ENCODE data around the gene TRPC5OS.
A peak's percentile ranks its signal among the peaks of the same experiment; 100 is the strongest.

TRPC5OS gene

DNA sequence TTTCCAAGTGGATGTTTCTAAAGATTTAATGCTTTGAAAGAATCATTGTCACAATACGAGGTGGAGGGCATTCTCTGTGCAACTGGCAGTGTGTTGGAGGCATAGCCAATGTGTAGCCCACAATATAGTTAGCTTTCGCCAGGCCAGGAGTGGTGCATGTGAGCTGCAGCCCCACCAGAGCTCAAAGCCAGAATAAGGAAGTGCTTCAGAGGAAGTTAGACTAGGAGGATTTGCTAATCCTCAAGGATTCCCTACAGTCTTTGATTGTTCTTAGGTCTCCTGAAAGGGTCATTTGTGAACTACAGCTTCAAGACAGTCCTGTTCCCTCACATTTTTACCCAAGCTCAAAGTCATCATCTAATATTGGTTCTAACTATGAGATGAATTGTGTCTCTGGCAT lies 16.4 kb downstream of the TRPC5OS start:
- no peak for TF ChIP-seq ZFX (IDR thresholded peaks at IDR 0.05)
- TF ChIP-seq, protein P1, sequence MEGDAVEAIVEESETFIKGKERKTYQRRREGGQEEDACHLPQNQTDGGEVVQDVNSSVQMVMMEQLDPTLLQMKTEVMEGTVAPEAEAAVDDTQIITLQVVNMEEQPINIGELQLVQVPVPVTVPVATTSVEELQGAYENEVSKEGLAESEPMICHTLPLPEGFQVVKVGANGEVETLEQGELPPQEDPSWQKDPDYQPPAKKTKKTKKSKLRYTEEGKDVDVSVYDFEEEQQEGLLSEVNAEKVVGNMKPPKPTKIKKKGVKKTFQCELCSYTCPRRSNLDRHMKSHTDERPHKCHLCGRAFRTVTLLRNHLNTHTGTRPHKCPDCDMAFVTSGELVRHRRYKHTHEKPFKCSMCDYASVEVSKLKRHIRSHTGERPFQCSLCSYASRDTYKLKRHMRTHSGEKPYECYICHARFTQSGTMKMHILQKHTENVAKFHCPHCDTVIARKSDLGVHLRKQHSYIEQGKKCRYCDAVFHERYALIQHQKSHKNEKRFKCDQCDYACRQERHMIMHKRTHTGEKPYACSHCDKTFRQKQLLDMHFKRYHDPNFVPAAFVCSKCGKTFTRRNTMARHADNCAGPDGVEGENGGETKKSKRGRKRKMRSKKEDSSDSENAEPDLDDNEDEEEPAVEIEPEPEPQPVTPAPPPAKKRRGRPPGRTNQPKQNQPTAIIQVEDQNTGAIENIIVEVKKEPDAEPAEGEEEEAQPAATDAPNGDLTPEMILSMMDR (conservative IDR thresholded peaks at IDR 0.05), result no peak
- no peak overlapping the region for H3K27ac ChIP-seq

DNA sequence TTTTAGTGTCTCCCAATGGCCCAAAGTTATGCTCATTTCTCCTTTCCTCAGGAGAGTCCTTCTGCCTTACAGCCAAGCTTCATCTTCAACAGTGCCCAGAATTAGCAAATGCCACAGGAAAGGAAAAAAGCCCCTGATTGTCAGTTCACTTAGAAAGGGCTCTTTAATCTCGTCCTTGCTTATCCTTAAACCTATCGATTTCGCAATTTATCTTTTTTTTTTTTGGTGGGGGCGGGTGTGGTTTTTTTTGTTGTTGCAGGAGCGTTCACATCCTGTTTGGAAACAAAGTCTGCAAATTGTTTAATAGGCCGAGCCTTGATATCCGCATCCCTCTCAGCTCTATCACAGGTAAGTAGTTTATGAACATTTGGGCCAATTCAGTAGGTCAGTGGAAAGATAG lies 20.2 kb downstream of the TRPC5OS start:
- no peak overlapping the region for H3K27ac ChIP-seq
- TF ChIP-seq ZFX (IDR thresholded peaks at IDR 0.05), result no peak
- TF ChIP-seq, protein P1 (conservative IDR thresholded peaks at IDR 0.05), result no peak

DNA sequence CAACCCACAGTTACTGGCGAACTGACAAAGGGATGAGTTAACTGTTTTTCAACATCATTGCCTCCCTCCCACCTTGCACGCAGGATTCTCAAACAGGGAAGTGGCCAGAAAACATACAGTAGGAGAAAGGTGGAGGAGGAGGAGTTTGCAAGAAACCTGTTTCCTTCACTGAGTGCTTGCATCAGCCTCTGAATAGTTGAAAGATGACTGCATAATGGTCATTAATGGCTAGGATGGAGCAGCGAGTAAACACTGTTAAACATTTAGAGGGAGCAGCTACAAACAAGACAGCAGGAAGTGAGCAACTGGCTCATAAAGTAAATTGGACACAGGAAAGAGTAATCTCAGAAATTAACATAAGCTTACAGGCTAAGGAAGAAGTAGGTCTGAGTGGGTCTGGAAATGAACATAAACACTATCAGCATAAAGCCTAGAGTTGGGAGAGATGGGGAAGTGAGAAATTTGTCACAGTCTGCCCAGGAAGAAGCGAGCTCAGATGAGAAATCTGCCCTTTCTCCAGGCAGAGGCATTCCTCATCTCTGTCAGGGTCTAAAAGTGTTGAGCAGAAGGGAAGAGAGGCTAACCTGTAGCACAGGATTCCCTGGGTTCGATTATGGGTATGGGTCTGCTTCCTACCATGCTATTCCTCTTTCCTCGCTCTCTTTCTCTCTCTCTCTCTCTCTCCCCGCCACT lies 38.6 kb downstream of the TRPC5OS start:
- H3K27ac ChIP-seq, result peak overlapping the region; percentile 35; the same call in 1 of the 2 replicates
- TF ChIP-seq, protein P1 (conservative IDR thresholded peaks at IDR 0.05), result no peak
- no peak for TF ChIP-seq ZFX (IDR thresholded peaks at IDR 0.05)

- no peak for TF ChIP-seq ZFX (IDR thresholded peaks at IDR 0.05)
- TF ChIP-seq, protein P1 (conservative IDR thresholded peaks at IDR 0.05), result no peak
- H3K27ac ChIP-seq, result no peak overlapping the region
Observed at GRCh38 chrX:111917591-111917990, 41.6 kb downstream of the TRPC5OS start.

GRCh38 chrX:111928456-111928855 lies 52.5 kb downstream of the TRPC5OS start:
- H3K27ac ChIP-seq, result no peak overlapping the region
- TF ChIP-seq, protein P1 (conservative IDR thresholded peaks at IDR 0.05), result no peak
- no peak for TF ChIP-seq ZFX (IDR thresholded peaks at IDR 0.05)
